Keratinocyte (primary cell): ENCODE results near the gene PLXDC2.

Experiments
- EZH2 ChIP-seq: IDR thresholded peaks from one replicate; pipeline ENCODE4 v1.6.1; 2012; ENCODE audit warnings: inconsistent platforms, mild to moderate bottlenecking, low read length, moderate library complexity
- TF ChIP-seq, protein P1 (sequence below), 3 experiments: IDR thresholded peaks in 1 of 3; conservative IDR thresholded peaks in 1 of 3; optimal IDR thresholded peaks in 1 of 3; 2 replicates in 2 of 3; 3 replicates in 1 of 3; pipeline versions ENCODE3 to v1.5.1; 2011; ENCODE audit warnings: low read length in 3 of 3, mild to moderate bottlenecking in 3 of 3, moderate library complexity in 2 of 3, control low read depth in 1 of 3, inconsistent platforms in 1 of 3; ENCODE audit not compliant: insufficient read depth in 2 of 3; ENCODE audit errors: extremely low read depth in 1 of 3

DNA sequence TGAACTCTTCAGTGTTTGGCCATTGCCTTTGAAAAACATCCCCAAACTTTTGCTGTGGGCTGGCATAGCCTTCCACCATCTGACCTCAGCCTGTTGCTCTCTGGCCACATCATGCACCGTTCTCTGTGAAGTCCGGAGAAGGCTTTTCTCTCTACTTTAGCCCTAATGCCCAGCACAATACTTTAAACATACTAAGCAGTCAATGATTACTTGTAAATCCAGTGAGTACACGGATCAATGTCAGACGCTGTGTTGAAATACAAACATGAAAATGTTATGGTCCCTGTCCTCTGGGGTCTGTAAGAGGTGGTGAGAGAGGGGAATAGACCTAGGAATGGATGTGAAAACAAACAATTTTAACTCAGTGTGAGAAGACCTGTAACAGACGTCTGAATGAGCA, 297.9 kb downstream of the PLXDC2 start:
- TF ChIP-seq, protein P1, sequence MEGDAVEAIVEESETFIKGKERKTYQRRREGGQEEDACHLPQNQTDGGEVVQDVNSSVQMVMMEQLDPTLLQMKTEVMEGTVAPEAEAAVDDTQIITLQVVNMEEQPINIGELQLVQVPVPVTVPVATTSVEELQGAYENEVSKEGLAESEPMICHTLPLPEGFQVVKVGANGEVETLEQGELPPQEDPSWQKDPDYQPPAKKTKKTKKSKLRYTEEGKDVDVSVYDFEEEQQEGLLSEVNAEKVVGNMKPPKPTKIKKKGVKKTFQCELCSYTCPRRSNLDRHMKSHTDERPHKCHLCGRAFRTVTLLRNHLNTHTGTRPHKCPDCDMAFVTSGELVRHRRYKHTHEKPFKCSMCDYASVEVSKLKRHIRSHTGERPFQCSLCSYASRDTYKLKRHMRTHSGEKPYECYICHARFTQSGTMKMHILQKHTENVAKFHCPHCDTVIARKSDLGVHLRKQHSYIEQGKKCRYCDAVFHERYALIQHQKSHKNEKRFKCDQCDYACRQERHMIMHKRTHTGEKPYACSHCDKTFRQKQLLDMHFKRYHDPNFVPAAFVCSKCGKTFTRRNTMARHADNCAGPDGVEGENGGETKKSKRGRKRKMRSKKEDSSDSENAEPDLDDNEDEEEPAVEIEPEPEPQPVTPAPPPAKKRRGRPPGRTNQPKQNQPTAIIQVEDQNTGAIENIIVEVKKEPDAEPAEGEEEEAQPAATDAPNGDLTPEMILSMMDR (optimal IDR thresholded peaks at IDR 0.05 in 1 of 3, IDR thresholded peaks at IDR 0.05 in 1 of 3, conservative IDR thresholded peaks at IDR 0.05 in 1 of 3; ENCODE audit: extremely low read depth in 1 of 3, insufficient read depth in 2 of 3, low read length in 3 of 3) = no peak
- no peak for TF ChIP-seq EZH2
